B cell (primary cell): ENCODE data around the gene TOMM5. TPM values are rescaled to one million over a fixed set of nuclear protein-coding genes. Genes with fewer than 3 reads are reported as not detected.

Experiments
- ATAC-seq: fragments of 200-7000 bp; cut with Tn5 transposase; one replicate; pipeline ENCODE4 v1.10.0; 2021; ENCODE audit warnings: low read depth, mild to moderate bottlenecking, moderate number of reproducible peaks, moderate library complexity
- CTCF ChIA-PET: fragments of 350-600 bp; sonication (Branson Sonifier 250); formaldehyde crosslinking; loops from one replicate; lab custom pipeline; 2021; ENCODE audit warnings: antibody characterized with exemption, inconsistent platforms; lab: Charles Lee
- POLR2A ChIA-PET: fragments of 350-600 bp; sonication (Branson Sonifier 250); formaldehyde crosslinking; loops from one replicate; lab custom pipeline; 2021; ENCODE audit warnings: antibody characterized with exemption; lab: Charles Lee
- DNase-seq: peaks from one replicate; pipeline ENCODE4 v3.0.0; 2013
- H2AFZ ChIP-seq: 2 replicates; pipeline ENCODE4 v1.6.1; 2012; ENCODE audit warnings: mild to moderate bottlenecking, low read depth, low read length; ENCODE audit not compliant: insufficient read depth, poor library complexity, severe bottlenecking
- H3K27ac ChIP-seq, 2 donors: 1 replicate in 1 of 2; 2 replicates in 1 of 2; pipeline ENCODE4 v1.5.1; 2012 to 2013; ENCODE audit warnings: low read length in 2 of 2, mild to moderate bottlenecking in 2 of 2, moderate library complexity in 1 of 2
- H3K27me3 ChIP-seq, 4 experiments: fragments of 200-600 bp in 1 of 4; sonication (generic) in 1 of 4; replicated peaks in 1 of 4; 1 replicate in 2 of 4; 2 replicates in 2 of 4; pipeline versions ENCODE4 v1.6.1 to v1.7.0; 2013 to 2016; ENCODE audit warnings: low read length in 3 of 4, mild to moderate bottlenecking in 2 of 4, mixed read lengths in 1 of 4, moderate library complexity in 1 of 4; ENCODE audit not compliant: insufficient read depth in 4 of 4, control insufficient read depth in 3 of 4; ENCODE audit errors: control extremely low read depth in 1 of 4
- H3K36me3 ChIP-seq, 2 experiments: replicated peaks in 1 of 2; 1 replicate in 1 of 2; 2 replicates in 1 of 2; pipeline versions ENCODE4 v1.6.1 to v1.7.1; 2013; ENCODE audit warnings: low read length in 1 of 2; ENCODE audit not compliant: insufficient read depth in 2 of 2, control insufficient read depth in 1 of 2; ENCODE audit errors: control extremely low read depth in 1 of 2, extremely low read depth in 1 of 2
- H3K4me1 ChIP-seq, 2 donors: fragments of 200-600 bp in 1 of 2; sonication (generic) in 1 of 2; 1 replicate in 1 of 2; 2 replicates in 1 of 2; pipeline versions ENCODE4 v1.5.1 to v1.6.1; 2013 to 2017; ENCODE audit warnings: low read length in 2 of 2; ENCODE audit not compliant: control insufficient read depth in 2 of 2, insufficient read depth in 2 of 2
- H3K4me2 ChIP-seq: replicated peaks from 2 replicates; pipeline ENCODE3; 2012; ENCODE audit warnings: mild to moderate bottlenecking, low read depth, low read length; ENCODE audit not compliant: poor library complexity, severe bottlenecking
- H3K4me3 ChIP-seq, 5 experiments: fragments of 200-600 bp in 1 of 5; sonication (generic) in 1 of 5; 1 replicate in 3 of 5; 2 replicates in 2 of 5; pipeline versions ENCODE4 v1.5.1 to v1.7.0; 2011 to 2016; ENCODE audit warnings: low read length in 4 of 5, mild to moderate bottlenecking in 4 of 5, low read depth in 2 of 5, control low read depth in 1 of 5, moderate library complexity in 1 of 5; ENCODE audit not compliant: insufficient read depth in 1 of 5; ENCODE audit errors: control extremely low read depth in 1 of 5, extremely low read depth in 1 of 5
- H3K79me2 ChIP-seq: fragments of 200-600 bp; sonication (generic); one replicate; pipeline ENCODE4 v1.6.0; 2016; ENCODE audit warnings: low read length; ENCODE audit not compliant: control insufficient read depth, insufficient read depth
- H3K9ac ChIP-seq: fragments of 200-600 bp; sonication (generic); 2 replicates; pipeline ENCODE4 v1.6.1; 2017; ENCODE audit warnings: mild to moderate bottlenecking, low read length, moderate library complexity
- H3K9me3 ChIP-seq, 3 donors: one replicate each; pipeline versions ENCODE4 v1.6.1 to v1.7.1; 2013; ENCODE audit warnings: low read length in 2 of 3; ENCODE audit not compliant: control insufficient read depth in 2 of 3, insufficient read depth in 1 of 3; ENCODE audit errors: control extremely low read depth in 1 of 3
- H4K20me1 ChIP-seq: 2 replicates; pipeline ENCODE4 v1.6.0; 2012; ENCODE audit warnings: mild to moderate bottlenecking, low read length; ENCODE audit not compliant: insufficient read depth, control insufficient read depth, poor library complexity, severe bottlenecking
- H3K27ac Mint-ChIP-seq: one replicate; pipeline ENCODE4 v1.8.0; 2021; ENCODE audit warnings: mixed read lengths
- H3K27me3 Mint-ChIP-seq: one replicate; pipeline ENCODE4 v1.8.0; 2021; ENCODE audit warnings: mixed read lengths
- H3K4me1 Mint-ChIP-seq: one replicate; pipeline ENCODE4 v1.8.0; 2021; ENCODE audit warnings: mixed read lengths
- H3K4me3 Mint-ChIP-seq: one replicate; pipeline ENCODE4 v1.8.0; 2021; ENCODE audit warnings: mixed read lengths
- H3K9me3 Mint-ChIP-seq: one replicate; pipeline ENCODE4 v1.8.0; 2022; ENCODE audit warnings: mixed read lengths; ENCODE audit not compliant: insufficient read depth
- CTCF ChIP-seq: fragments of 200-600 bp; IDR thresholded peaks from one replicate; pipeline ENCODE4 v1.8.0; 2022; ENCODE audit warnings: antibody characterized with exemption, mild to moderate bottlenecking
- EZH2 ChIP-seq: IDR thresholded peaks from 2 replicates; pipeline ENCODE4 v1.6.1; 2012; ENCODE audit warnings: borderline replicate concordance, low read depth, mild to moderate bottlenecking, moderate library complexity, low read length; ENCODE audit not compliant: insufficient read depth, poor library complexity, severe bottlenecking
- WGBS: methylation state at CpG from one replicate; pipeline ENCODE4 v1.1.5; 2013; ENCODE audit warnings: missing lambda C conversion rate; ENCODE audit not compliant: insufficient coverage; 5-methylcytosine and 5-hydroxymethylcytosine counted together
- intact Hi-C: fragments of 100-400 bp; cut with micrococcal nuclease; formaldehyde crosslinking; loops from one replicate; pipeline ENCODE4 v1.10.0; 2022
- polyA plus RNA-seq: library from polyadenylated mRNA; depleted of rRNA; stranded (reverse); fragments of >200 nt; gene quantifications from 2 replicates; pipeline ENCODE4 v1.2.3, GENCODE V29; 2012
- total RNA-seq, 2 donors: library from RNA; stranded (reverse); fragments of 120-200 nt in 1 of 2; gene quantifications; 1 replicate in 1 of 2; 2 replicates in 1 of 2; pipeline versions ENCODE4 v1.2.3 to v1.2.4, GENCODE V29; 2013 to 2022

Gene TOMM5
- total and polyA plus RNA-seq, 2 donors (not counting 1 experiment from before 2014, with no cell fraction given): 33.9 to 44.4 TPM

- intact Hi-C loops: no loop called here
- no peaks in the 10 kb centered on the region for H4K20me1 ChIP-seq
- H3K4me3 Mint-ChIP-seq: no peak overlapping the region
- peak overlapping the region; percentile 3 for H3K27ac Mint-ChIP-seq
- ChIA-PET POLR2A (no interaction called here), CTCF (interaction anchor here (0.6 to 1.5 kb wide), 2 partner anchors 21 to 50 kb away, joined by 3 read pairs; partner anchors contain the start of gene TOMM5)
- no peak overlapping the region for H3K4me2 ChIP-seq
- no peaks in the 10 kb centered on the region for H3K27me3 ChIP-seq
- no peak overlapping the region for H3K27ac ChIP-seq
- H3K4me1 Mint-ChIP-seq: peaks cover 38% of the 10 kb centered on the region
- H3K79me2 ChIP-seq: peaks cover 6% of the 10 kb centered on the region
- DNase-seq (no peak), ATAC-seq (no peak)
- WGBS: 50% methylated on average over 1 of the region's 1 CpG
- H3K9me3 ChIP-seq: peaks cover 0 to 4% (median 0%) of the 10 kb centered on the region in 3 donors
- no peak overlapping the region for H2AFZ ChIP-seq
- H3K27me3 Mint-ChIP-seq: no peaks in the 10 kb centered on the region
- peaks cover 2% of the 10 kb centered on the region for H3K9me3 Mint-ChIP-seq
- no peak overlapping the region for H3K9ac ChIP-seq
- peaks cover 0 to 16% of the 10 kb centered on the region in 2 donors for H3K4me1 ChIP-seq
- peaks cover 0 to 23% of the 10 kb centered on the region in 2 experiments for H3K36me3 ChIP-seq
- no peak overlapping the region for H3K4me3 ChIP-seq
- TF ChIP-seq CTCF (no peak), EZH2 (no peak)
Measured at GRCh38 chr9:37542895-37543294, 49.5 kb downstream of the TOMM5 start.

DNA sequence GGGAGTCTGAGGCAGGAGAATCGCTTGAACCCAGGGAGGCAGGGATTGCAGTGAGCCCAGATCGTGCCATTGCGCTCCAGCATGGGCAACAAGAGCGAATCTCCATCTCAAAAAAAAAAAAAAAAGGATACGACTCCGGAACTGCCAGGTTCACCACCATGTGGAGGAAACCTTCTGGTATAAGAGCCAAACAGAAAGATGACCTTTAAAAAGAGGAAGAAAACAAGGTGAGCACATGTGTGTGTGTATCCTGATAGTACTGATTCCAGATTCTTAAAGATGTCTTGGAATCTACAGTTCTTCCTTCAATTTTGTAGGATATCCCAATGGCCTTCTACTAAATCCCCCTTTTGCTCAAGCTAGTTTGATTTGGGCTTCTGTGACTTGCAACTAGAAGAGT is 49.9 kb downstream of the TOMM5 start:
- H3K9ac ChIP-seq: no peak overlapping the region
- H3K4me1 ChIP-seq: peaks cover 0 to 13% of the 10 kb centered on the region in 2 donors
- ChIA-PET POLR2A (no interaction called here), CTCF (interaction anchor here (0.6 to 1.5 kb wide), 2 partner anchors 22 to 50 kb away, joined by 3 read pairs; partner anchors contain the start of gene TOMM5)
- Mint-ChIP-seq H3K9me3 (peaks cover 2% of the 10 kb centered on the region), H3K27me3 (no peaks in the 10 kb centered on the region), H3K4me1 (peaks cover 34% of the 10 kb centered on the region), H3K27ac (no peak overlapping the region), H3K4me3 (no peak overlapping the region)
- H3K79me2 ChIP-seq: peaks cover 6% of the 10 kb centered on the region
- H3K36me3 ChIP-seq: peaks cover 0 to 26% of the 10 kb centered on the region in 2 experiments
- no peak overlapping the region for H3K4me2 ChIP-seq
- no peak overlapping the region for H2AFZ ChIP-seq
- WGBS: 100% methylated on average over 1 of the region's 6 CpGs
- intact Hi-C loops: no loop called here
- H4K20me1 ChIP-seq: no peaks in the 10 kb centered on the region
- peaks cover 0 to under 1% (median 0%) of the 10 kb centered on the region in 3 donors for H3K9me3 ChIP-seq
- TF ChIP-seq CTCF (no peak), EZH2 (no peak)
- H3K27me3 ChIP-seq: no peaks in the 10 kb centered on the region
- no peak overlapping the region for H3K4me3 ChIP-seq
- DNase-seq (no peak), ATAC-seq (no peak)
- no peak overlapping the region for H3K27ac ChIP-seq
